HG03060 (cell line): ENCODE measurements around the gene ACER1.

Source experiments
- ATAC-seq: cut with Tn5 transposase; IDR thresholded peaks from one replicate; pipeline ENCODE4 v1.9.1; 2021; ENCODE audit warnings: low read depth, moderate number of reproducible peaks; ENCODE audit not compliant: unreplicated experiment

The ACER1 gene

DNA sequence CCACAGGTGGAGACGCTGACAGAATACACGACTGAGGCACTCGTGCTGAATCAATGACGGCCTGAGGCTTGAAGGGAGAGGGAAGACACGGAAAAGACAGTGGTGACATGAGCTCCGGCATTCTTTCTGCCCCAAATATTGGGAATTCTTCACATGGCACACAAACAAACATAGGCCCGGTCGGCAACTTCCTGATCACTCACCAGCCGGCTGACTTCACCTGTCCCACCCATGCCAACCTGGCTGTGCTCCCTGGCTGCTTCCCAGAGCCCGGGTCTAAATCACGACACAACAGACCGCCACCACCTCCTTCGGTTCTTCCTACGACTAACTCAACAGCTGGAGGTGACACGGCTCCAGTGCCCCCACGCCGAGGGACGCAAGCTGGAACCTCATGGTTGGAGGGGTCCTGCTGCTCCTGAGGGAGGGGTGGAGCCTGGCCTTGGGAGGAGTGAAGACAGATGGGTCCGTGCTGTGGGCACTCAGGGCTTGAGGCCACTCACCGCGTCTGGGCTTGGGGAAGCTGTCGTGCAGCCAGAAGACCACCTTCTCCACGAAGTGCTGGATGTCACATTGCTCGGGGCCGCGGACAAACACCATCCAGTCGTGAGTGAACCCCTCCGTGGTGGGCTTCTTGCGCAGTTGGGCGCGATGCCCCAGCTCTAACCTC lies 63.2 kb downstream of the ACER1 start:
- ATAC-seq, result no peak

DNA sequence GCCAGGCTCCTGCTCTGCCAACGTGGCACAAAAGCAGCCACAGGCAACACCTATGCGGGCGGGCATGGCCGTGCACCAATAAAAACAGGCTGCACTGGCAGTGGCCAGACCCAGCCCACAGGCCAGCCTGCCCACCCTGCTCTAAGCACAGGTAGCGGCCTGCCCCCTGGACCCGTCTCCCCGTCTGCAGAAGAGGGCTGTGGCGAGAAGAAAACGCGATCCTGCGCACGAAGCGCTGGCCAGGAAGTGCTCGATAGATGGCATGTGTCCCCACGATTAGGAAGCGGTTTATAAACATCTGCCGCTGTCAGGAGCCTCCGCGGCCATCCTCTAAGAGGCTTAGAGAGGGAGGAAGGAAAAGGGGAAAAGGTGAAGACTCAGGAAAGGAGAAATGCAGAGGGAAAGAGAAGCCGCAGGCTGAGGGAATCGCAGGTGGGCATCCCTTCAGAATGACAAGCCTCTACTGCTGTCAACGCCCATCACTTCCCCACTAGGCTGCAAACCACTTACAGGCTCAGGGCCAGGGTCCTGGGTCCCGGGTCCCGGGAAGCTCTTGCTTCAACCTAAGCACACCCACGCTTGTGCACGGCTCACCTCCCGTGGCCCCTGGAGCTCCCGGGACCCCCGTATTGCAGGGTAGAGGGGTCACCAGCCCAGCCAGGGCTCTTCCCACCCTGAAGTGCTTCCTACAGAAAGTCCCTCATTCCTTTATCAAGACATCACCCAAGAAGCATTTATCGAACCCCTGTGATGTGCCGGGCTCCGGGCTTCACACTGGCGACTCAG lies 64.1 kb downstream of the ACER1 start:
- ATAC-seq, result no peak

DNA sequence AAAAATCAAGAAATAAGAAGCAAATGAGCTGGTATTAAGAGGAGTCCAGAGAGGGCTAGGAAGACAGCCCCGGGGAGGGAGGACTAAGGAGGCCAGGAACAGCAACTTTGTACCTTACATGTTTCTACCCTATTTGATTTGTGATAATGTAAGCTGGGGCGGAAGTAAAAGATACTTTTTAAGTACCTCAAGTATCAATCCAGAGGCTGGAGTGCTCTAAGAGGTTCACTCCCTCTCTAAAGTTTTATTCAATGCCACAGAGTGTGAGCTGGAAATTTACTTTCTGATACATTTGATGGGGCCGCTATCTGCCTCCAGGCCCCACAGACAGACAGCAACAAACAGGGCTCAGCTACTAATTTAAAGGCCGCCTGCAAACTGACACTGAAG lies 65.0 kb downstream of the ACER1 start:
- ATAC-seq, result no peak

DNA sequence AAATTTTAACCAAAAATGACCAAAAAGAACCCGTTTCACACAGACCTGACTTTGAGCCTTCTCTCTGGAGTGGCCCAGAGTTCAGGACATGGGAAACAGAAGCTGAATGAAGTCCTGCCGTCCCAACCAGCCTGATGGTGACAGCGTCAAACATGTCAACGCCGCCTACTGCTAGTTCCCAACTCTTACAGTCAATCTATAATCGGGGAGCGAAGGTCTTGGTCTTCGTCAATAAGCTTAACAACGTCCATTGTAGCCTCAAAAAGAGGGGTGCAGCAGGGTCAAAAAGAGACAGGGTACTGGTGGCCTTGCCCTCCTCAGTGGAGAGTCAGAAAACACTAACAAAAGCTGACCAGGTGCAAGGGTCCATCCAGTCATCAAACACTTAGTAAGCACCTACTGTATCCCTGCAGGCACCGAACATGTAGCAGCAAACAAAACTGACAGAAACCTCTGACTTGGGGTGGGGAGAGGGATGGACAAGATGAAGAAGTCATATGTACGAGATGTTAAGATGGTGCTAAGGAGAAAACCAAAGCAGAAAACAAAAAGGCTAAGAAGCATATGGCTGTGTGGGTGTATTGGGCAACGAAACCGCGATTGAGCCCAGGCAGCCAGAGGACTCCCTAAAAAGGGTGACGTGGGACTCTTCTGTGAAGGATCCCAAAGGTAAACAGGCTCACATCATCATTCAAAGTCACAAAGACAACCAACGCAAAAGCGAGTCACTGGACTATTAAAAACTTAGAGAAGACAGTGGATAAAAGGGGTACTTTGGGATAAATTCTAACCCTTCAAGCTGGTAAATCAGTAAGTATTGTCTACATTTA lies 65.6 kb downstream of the ACER1 start:
- ATAC-seq, result no peak

DNA sequence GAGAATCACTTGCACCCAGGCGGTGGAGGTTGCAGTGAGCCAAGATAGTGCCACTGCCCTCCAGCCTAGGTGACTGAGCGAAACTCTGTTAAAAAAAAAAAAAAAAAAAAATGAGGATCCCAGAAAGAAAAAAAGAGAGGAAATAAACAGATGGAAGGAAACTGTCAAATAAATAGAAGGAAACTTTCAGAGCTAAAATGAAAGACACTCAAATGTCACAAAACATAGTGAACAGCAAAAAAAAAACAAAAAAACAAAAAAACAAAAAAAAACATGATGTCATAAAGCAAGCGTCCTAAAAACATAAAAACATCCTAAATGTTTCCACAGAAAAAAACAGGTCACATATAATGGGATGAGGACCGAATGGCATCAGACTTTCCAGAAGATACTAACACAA lies 68.6 kb downstream of the ACER1 start:
- no peak for ATAC-seq

DNA sequence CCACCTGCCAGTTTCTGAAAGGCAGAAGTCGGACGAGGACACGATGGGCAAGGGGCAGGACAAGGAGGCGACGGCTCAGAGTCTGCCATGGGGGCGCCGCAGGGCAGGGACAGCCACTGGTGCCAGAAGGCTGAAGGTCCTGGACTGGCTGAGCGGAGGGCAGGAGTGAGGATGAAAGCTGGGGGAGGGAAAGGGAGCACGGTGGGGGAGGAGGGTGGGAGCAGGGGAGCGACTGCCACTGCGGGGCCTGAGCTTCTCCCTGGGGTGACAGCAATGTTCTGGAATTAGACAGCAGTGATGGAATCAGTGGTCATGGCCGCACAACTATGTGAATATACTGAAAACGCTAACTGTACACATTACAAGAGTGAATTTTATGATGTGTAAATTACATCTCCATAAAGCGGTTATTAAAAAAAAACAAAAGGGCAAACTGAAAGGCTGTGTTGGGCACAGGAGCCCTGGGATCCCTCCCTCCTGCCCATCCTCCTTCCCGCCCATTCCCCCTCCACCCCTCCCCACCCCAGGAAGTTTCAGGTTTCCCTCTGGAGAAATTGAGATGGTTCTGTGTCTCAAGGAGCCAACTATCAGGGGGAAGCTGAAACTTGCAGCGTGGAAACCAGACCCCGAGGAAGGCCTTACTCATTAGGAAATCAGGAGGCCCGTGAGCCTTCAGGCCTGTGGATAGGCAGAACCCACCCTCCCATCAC lies 69.5 kb downstream of the ACER1 start:
- ATAC-seq, result no peak

DNA sequence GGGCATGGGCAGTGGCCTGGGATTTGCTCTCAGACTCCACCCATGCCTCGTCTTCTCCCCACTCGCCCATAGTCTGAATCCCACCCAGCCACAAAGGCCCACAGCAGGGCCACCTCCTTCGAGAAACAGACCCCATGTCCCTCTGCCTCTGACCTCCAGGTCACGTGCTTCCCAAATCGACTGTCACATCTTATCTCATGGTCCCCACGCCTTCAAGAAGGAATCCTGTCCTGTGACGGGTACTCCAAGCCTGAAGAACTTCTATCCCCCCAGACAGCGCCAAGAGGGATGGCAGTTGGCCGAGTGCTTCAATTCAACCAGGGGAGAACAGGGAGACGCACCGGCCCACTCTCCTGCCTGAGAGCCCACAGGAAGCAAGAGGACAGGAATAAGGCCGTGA lies 70.1 kb downstream of the ACER1 start:
- ATAC-seq, result no peak

DNA sequence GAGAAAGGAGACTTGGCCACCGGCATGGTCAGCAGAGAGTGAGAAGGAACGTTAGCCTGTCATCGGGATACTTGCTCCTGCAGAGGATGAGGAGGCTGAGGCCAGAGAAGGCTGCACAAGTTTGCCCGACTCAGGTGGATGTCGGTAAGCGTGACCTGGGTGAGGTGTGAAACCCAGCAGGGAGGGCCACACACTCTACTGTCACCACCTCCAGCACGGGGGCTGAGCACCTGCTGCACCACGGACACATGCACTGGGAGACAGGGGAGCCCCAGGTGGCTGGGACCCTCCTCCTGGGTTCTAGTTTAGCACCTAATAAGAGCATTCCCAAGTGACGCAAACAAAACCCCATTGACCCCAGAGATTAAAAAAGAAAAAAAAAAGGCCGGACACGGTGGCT lies 70.9 kb downstream of the ACER1 start:
- ATAC-seq, result no peak

DNA sequence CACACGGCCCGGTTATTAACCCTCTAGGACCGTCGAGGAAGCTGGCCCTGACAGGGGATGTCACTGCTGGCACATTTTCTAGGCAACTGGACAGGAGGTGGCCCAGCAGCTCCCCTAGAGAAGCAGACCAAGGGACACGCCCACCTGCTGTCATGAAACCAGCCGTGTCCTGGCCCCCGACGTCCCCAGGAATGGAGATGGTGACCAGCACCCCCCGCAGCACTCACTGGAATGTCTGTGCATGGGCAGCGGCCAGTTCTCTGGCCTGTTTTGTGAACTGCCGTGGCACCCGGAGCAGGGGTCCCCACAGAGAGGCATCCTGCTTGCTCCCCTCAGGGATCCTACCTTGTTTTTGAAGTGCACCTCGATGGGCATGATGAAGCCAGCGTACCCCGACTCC lies 71.5 kb downstream of the ACER1 start:
- ATAC-seq, result no peak

DNA sequence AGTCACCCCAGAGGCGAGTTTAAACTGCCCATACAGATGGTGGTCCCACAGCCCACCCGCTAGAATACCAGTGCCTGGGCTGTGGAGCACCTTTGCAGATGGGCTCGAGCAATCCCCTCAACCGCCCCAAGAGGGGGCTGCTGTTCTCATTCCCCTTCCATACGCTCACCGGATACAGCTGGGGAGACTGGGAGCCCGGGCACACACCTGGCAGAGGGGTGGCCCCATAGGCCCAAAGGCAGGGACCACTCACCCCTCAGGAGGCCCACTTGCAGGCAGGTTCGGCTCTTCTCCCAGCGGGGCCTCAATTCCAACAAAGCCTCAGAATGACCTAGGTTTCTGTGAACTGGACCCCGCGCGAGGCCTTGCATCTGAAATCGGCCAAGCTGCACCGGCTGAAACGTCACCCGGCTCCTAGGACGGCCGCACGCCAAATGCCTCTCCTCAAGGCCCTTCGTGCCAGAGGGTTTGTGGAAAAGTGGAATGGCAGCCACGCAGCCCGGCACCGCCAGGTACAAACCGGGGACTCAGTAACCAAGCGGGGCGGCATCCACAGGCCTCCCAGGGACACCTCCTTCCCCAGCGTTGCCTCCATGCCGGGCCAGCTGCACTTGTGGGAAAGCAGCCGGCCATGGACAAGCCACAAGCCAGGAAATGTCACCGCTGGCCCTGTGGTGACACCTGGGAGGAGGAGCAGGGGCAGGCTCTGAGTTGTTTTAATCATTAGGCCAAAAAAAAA lies 72.3 kb downstream of the ACER1 start:
- ATAC-seq, result no peak

DNA sequence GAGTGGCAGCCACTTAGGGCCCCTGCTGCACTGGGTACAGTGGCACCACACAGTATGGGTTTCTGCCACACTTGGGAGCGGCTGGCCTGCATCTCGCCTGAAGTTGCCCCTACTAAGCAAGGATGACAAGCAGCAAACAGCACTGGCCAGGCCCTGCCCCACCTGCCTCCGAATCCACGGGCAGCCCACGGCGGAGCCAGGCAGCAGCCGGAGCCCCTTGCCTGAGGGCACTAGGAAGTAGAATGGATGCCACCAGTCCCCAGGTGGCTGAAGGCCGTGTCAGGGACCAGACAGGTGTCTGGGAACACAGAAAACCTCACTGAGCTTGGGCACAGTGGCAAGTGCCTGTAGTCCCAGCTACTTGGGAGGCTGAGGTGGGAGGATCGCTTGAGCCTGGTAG lies 73.0 kb downstream of the ACER1 start:
- ATAC-seq, result no peak

DNA sequence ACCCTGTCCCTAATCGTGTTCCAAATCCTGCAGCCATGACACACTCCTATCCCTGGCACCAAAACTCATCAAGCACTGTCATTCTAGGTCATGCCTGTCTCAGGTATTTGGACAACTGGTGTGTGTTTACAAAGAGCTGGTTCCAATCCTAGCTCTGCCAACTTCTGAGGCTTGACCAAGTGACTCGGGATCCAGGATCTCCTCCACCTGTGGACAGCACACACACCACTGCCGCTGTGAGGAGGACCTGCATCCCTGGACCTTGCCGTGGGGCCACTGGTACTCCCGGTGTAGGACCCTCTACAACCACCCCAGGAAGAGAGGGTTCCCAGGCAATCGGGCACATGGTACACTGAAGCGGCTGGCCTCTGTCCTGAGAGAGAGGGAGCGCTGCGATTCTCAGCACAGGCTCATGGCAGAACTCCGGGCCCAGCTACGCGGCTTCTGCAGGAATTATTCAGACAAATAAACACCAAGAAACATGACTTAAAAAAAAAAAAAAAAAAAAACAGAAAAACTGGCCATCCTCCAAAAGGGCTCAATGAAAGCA lies 74.0 kb downstream of the ACER1 start:
- no peak for ATAC-seq

DNA sequence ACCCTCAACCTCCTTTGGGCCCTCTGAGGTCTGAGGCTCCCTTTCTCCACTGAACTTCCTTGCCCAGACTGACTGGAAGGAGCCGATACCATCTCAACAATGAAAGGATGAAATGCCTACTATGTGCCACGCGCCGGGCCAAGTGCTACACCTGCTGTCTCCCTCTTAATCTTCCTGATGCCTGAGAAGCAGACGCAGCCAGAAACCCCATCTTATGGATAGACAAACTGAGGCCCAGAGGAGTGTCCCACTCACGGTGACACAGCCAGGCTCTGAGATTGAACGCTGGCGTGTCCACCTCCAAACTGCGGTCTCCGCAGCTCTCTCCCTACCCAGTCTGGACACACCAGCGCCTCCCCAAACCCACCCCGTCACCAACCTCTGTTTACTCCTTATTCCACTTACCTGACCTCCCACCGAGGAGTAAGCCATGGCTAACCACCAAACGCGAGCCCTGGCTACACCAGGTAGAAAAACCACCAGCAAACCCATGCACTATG lies 74.5 kb downstream of the ACER1 start:
- ATAC-seq, result no peak
